Calu3 (cell line): ENCODE measurements around the gene HSD17B8. TPM values are rescaled to one million over a fixed set of nuclear protein-coding genes. Genes with fewer than 3 reads are reported as not detected.

Experiments
- BruUV-seq: library from RNA; stranded (reverse); fragments of 400-500 nt; replicated peaks from 2 replicates; lab custom pipeline; 2021; lab: Mats Ljungman, UMichigan
- CTCF ChIA-PET: fragments of 300-600 bp; sonication (Branson Sonifier 250); formaldehyde crosslinking; loops from one replicate; lab custom pipeline; 2022; ENCODE audit warnings: antibody characterized with exemption; lab: Charles Lee
- DNase-seq: peaks from one replicate; pipeline ENCODE4 v3.0.0; 2022
- H3K27ac Mint-ChIP-seq: one replicate; pipeline ENCODE4 v1.8.0; 2022; ENCODE audit warnings: mixed read lengths; ENCODE audit not compliant: unreplicated experiment
- H3K27me3 Mint-ChIP-seq: one replicate; pipeline ENCODE4 v1.8.0; 2022; ENCODE audit warnings: mixed read lengths; ENCODE audit not compliant: unreplicated experiment
- H3K36me3 Mint-ChIP-seq: one replicate; pipeline ENCODE4 v1.8.0; 2022; ENCODE audit warnings: mild to moderate bottlenecking, moderate library complexity, mixed read lengths; ENCODE audit not compliant: insufficient read depth, unreplicated experiment
- H3K4me1 Mint-ChIP-seq: one replicate; pipeline ENCODE4 v1.8.0; 2022; ENCODE audit warnings: mild to moderate bottlenecking, low read depth, mixed read lengths; ENCODE audit not compliant: unreplicated experiment
- H3K4me3 Mint-ChIP-seq: one replicate; pipeline ENCODE4 v1.8.0; 2022; ENCODE audit warnings: mild to moderate bottlenecking, low read depth, moderate library complexity, mixed read lengths; ENCODE audit not compliant: unreplicated experiment
- H3K9me3 Mint-ChIP-seq: one replicate; pipeline ENCODE4 v1.8.0; 2022; ENCODE audit warnings: low read depth, mixed read lengths; ENCODE audit not compliant: unreplicated experiment
- CTCF ChIP-seq: fragments of 200-600 bp; IDR thresholded peaks from one replicate; pipeline ENCODE4 v1.8.0; 2022; ENCODE audit warnings: antibody characterized with exemption; ENCODE audit not compliant: unreplicated experiment
- intact Hi-C: fragments of 100-400 bp; cut with micrococcal nuclease; formaldehyde crosslinking; loops from one replicate; pipeline ENCODE4 v1.10.0; 2022; ENCODE audit not compliant: unreplicated experiment
- total RNA-seq: library from RNA; stranded (reverse); gene quantifications from 2 replicates; pipeline ENCODE4 v1.2.3, GENCODE V29; 2022

HSD17B8 gene
- total RNA-seq, 1 experiment from 2014 or later: 41.7 TPM

GRCh38 chr6:33207552-33208090 lies 3.2 kb downstream of the HSD17B8 start:
- Mint-ChIP-seq H3K27me3 (peaks cover 12% of the 10 kb centered on the region), H3K27ac (peak overlapping the region; percentile 94), H3K9me3 (no peaks in the 10 kb centered on the region), H3K4me1 (peaks cover 55% of the 10 kb centered on the region), H3K4me3 (peak overlapping the region; percentile 83), H3K36me3 (peaks cover 74% of the 10 kb centered on the region)
- DNase-seq: peak; percentile 60
- CTCF ChIA-PET: interaction anchor here (0.5 to 1.9 kb wide), 4 partner anchors 20 to 112 kb away, joined by 4 to 13 read pairs (median 4); no protein-coding TSS in a partner anchor
- intact Hi-C loops: loop anchor here (5.0 kb wide), 1 partner anchor 40 kb away; no protein-coding TSS in a partner anchor
- no peak for TF ChIP-seq CTCF
- no TSS peak for BruUV-seq

DNA sequence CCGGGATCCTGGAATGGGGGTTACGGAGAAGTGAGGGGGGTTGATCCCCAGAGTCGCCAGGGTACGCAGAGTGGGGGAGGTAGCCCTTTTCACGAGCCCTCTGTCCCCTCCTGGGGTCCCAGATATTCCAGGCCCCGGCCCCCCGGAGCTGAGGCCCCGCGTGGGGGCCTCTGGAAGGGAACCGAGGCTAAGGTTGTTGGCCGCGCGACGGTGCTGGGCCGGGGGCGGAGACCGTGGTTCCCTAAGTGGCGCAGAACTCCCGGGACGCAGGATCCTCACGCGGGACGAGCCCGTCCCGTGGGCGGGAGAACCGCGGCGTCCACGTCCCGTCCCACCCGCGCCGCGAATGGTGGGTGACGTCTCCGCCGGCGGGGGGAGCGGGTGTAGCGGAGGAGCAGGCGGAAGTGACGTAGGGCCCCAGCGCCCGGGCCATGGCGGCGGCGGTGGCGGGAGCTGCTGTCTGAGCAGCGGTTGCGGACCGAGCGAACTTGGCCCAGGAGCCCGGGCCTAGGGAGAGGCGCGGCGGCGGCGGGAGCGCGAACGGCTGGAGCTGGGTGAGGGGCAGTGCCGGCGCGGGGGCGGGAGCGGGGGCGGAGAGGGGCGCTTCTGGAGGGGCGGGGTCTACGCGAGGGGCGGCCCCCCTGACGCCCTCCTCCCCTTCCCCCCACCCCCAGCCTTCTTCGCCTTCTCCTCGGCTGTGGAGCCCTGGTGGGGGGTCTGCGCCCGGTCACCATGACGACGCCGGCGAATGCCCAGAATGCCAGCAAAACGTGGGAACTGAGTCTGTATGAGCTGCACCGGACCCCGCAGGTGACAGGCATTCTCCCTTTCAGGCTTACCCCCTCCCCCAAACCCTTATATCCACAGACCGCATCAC lies 3.9 kb downstream of the HSD17B8 start, which contains the start of gene RING1:
Gene RING1 (plus strand): TSS at position 410 of the 877 bp plus-strand sequence. CDS start 323 bp downstream, at position 733.
- H3K4me3 Mint-ChIP-seq: peak within 1 kb of the TSS; percentile 83
- BruUV-seq: TSS peak; percentile 99
- intact Hi-C loops: loop anchor here (5.0 kb wide), 1 partner anchor 39 kb away; no protein-coding TSS in a partner anchor
- peak within 1 kb of the TSS; percentile 94 for H3K27ac Mint-ChIP-seq
- CTCF ChIA-PET: interaction anchor here (0.5 to 1.9 kb wide), 6 partner anchors 20 to 112 kb away, joined by 3 to 13 read pairs (median 4); no protein-coding TSS in a partner anchor
- H3K36me3 Mint-ChIP-seq: peaks cover 74% of the 10 kb centered on the region
- peaks cover 55% of the 10 kb centered on the region for H3K4me1 Mint-ChIP-seq
- no peaks in the 10 kb centered on the region for H3K9me3 Mint-ChIP-seq
- peaks cover 20% of the 10 kb centered on the region for H3K27me3 Mint-ChIP-seq
- DNase-seq: peak; percentile 92
- TF ChIP-seq CTCF: no peak

DNA sequence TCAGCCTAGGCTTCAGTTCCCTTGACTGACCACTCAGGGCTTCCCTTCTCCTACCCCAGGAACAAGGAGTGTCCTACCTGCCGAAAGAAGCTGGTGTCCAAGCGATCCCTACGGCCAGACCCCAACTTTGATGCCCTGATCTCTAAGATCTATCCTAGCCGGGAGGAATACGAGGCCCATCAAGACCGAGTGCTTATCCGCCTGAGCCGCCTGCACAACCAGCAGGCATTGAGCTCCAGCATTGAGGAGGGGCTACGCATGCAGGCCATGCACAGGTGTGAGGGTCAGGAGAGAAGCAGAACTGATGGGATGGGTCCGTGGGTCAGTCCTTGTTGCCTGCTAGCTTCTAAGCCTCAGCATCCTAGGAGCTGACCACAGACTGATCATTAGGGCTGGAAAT lies 5.4 kb downstream of the HSD17B8 start:
- no peak for DNase-seq
- TF ChIP-seq CTCF: no peak
- BruUV-seq: no TSS peak
- H3K27ac Mint-ChIP-seq: no peak overlapping the region
- H3K4me3 Mint-ChIP-seq: peak overlapping the region; percentile 83
- peaks cover 69% of the 10 kb centered on the region for H3K36me3 Mint-ChIP-seq
- CTCF ChIA-PET: interaction anchor here (1.9 kb wide), 1 partner anchor 39 kb away, joined by 13 read pairs; no protein-coding TSS in a partner anchor
- no peaks in the 10 kb centered on the region for H3K9me3 Mint-ChIP-seq
- intact Hi-C loops: loop anchor here (5.0 kb wide), 1 partner anchor 37 kb away; no protein-coding TSS in a partner anchor
- peaks cover 35% of the 10 kb centered on the region for H3K27me3 Mint-ChIP-seq
- peaks cover 49% of the 10 kb centered on the region for H3K4me1 Mint-ChIP-seq

DNA sequence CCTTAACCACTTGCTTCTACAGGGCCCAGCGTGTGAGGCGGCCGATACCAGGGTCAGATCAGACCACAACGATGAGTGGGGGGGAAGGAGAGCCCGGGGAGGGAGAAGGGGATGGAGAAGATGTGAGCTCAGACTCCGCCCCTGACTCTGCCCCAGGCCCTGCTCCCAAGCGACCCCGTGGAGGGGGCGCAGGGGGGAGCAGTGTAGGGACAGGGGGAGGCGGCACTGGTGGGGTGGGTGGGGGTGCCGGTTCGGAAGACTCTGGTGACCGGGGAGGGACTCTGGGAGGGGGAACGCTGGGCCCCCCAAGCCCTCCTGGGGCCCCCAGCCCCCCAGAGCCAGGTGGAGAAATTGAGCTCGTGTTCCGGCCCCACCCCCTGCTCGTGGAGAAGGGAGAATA lies 6.7 kb downstream of the HSD17B8 start:
- Mint-ChIP-seq H3K36me3 (peaks cover 56% of the 10 kb centered on the region), H3K27me3 (peaks cover 48% of the 10 kb centered on the region), H3K4me1 (peaks cover 36% of the 10 kb centered on the region), H3K9me3 (no peaks in the 10 kb centered on the region), H3K27ac (no peak overlapping the region), H3K4me3 (no peak overlapping the region)
- CTCF ChIA-PET: no interaction called here
- BruUV-seq: no TSS peak
- DNase-seq: no peak
- TF ChIP-seq CTCF: no peak
- intact Hi-C loops: no loop called here
